HEK293 (cell line): ENCODE results near the gene WDR44.
A peak's percentile ranks its signal among the peaks of the same experiment; 100 is the strongest.
"Not testable (repeated sequence)": the region's sequence is repeated elsewhere in the genome, so short reads cannot be mapped to it uniquely, and the experiment has no call there.

Source experiments
- CTCF ChIA-PET: fragments of 350-600 bp; formaldehyde crosslinking; extraction: SDS; loops from one replicate; lab custom pipeline; 2021; ENCODE audit warnings: antibody characterized with exemption; lab: Yijun Ruan, JAX
- POLR2A ChIA-PET: fragments of 300-600 bp; formaldehyde crosslinking; extraction: SDS; loops from one replicate; lab custom pipeline; 2020; ENCODE audit warnings: antibody characterized with exemption, inconsistent platforms; lab: Yijun Ruan, JAX
- H3K27ac ChIP-seq: fragments of 200-500 bp; sonication (Bioruptor generic); 2 replicates; pipeline ENCODE4 v1.5.1; 2014; ENCODE audit warnings: low read depth, low read length, control low read depth, inconsistent platforms; ENCODE audit errors: extremely low read depth
- H3K36me3 ChIP-seq, 2 experiments: fragments of 200-500 bp in 1 of 2; sonication (Bioruptor generic) in 1 of 2; 1 replicate in 1 of 2; 2 replicates in 1 of 2; pipeline ENCODE4 v1.5.1; 2014 to 2017; ENCODE audit warnings: inconsistent platforms in 2 of 2, low read length in 2 of 2; ENCODE audit not compliant: control insufficient read depth in 2 of 2, insufficient read depth in 1 of 2
- H3K4me1 ChIP-seq: fragments of 200-500 bp; sonication (Bioruptor generic); 2 replicates; pipeline ENCODE4 v1.5.1; 2014; ENCODE audit warnings: mild to moderate bottlenecking, low read length, inconsistent platforms; ENCODE audit not compliant: control insufficient read depth, insufficient read depth
- H3K4me3 ChIP-seq: 2 replicates; pipeline ENCODE4 v1.5.1; 2011; ENCODE audit warnings: low read depth, mild to moderate bottlenecking, control low read depth, low read length, moderate library complexity
- H3K9me3 ChIP-seq: fragments of 200-500 bp; sonication (Bioruptor generic); 2 replicates; pipeline ENCODE4 v1.5.1; 2014; ENCODE audit warnings: low read depth, low read length, inconsistent platforms; ENCODE audit not compliant: control insufficient read depth, insufficient read depth
- EGR2 ChIP-seq: fragments of 450-650 bp; formaldehyde crosslinking; IDR thresholded peaks from 2 replicates; pipeline ENCODE4 v1.5.1; 2016; ENCODE audit warnings: low read depth, missing biosample characterization, missing genetic modification characterization
- GFI1B ChIP-seq: fragments of 450-650 bp; formaldehyde crosslinking; IDR thresholded peaks from 2 replicates; pipeline ENCODE4 v1.5.1; 2016; ENCODE audit warnings: missing biosample characterization, missing genetic modification characterization
- ZNF132 ChIP-seq: fragments of 450-650 bp; formaldehyde crosslinking; IDR thresholded peaks from 2 replicates; pipeline ENCODE4 v1.5.1; 2017; ENCODE audit warnings: missing biosample characterization, missing genetic modification characterization, borderline replicate concordance
- ZNF157 ChIP-seq: fragments of 450-650 bp; formaldehyde crosslinking; IDR thresholded peaks from 2 replicates; pipeline ENCODE4 v1.5.1; 2016; ENCODE audit warnings: missing biosample characterization, missing genetic modification characterization
- ZNF530 ChIP-seq: fragments of 450-650 bp; formaldehyde crosslinking; IDR thresholded peaks from 2 replicates; pipeline ENCODE4 v1.5.1; 2016; ENCODE audit warnings: low read depth, missing biosample characterization, missing genetic modification characterization
- ZNF623 ChIP-seq: fragments of 450-650 bp; formaldehyde crosslinking; IDR thresholded peaks from 2 replicates; pipeline ENCODE4 v1.5.1; 2016; ENCODE audit warnings: missing biosample characterization, missing genetic modification characterization
- ZNF707 ChIP-seq: fragments of 450-650 bp; formaldehyde crosslinking; IDR thresholded peaks from 2 replicates; pipeline ENCODE4 v1.5.1; 2016; ENCODE audit warnings: missing biosample characterization, missing genetic modification characterization
- ZNF843 ChIP-seq: fragments of 450-650 bp; formaldehyde crosslinking; IDR thresholded peaks from 2 replicates; pipeline ENCODE4 v1.5.1; 2016; ENCODE audit warnings: missing biosample characterization, missing genetic modification characterization
- TF ChIP-seq, protein P1 (sequence below): fragments of 450-650 bp; formaldehyde crosslinking; IDR thresholded peaks from 2 replicates; pipeline ENCODE4 v1.5.1; 2017; ENCODE audit warnings: missing biosample characterization, missing genetic modification characterization

WDR44 gene

DNA sequence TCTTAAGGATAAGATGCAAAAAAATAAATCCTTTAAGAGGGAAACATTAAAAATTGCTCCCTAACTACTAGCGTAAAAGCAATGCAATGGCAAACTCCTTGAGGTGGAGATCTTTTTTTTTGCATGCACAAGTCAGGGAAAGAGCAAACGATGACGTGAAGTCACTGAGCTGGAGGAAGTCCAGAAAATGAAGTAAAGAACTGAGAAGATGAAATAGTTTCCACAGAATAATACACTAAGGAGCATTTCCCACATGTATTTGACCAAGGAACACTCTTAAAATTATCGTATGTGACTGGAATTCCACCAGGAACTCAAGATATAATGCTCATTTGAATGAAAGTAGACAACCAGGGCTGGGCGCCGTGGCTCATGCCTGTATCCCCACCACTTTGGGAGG is 128.7 kb downstream of the WDR44 start (continued):
- no peak for TF ChIP-seq ZNF157 (tag by site-specific recombination)

- Histone ChIP-seq H3K4me3 (no peak overlapping the region), H3K36me3 (no peaks in the 10 kb centered on the region), H3K9me3 (no peaks in the 10 kb centered on the region), H3K27ac (no peak overlapping the region), H3K4me1 (no peaks in the 10 kb centered on the region)
- POLR2A ChIA-PET, result no interaction called here
- CTCF ChIA-PET, result interaction anchor here (0.6 to 1.2 kb wide), 2 partner anchors 18 to 126 kb away, joined by 3 read pairs; no protein-coding TSS in a partner anchor
- TF ChIP-seq EGR2 (tag by site-specific recombination) (no peak), ZNF623 (tag by site-specific recombination) (peak; percentile 12; the same call in 1 of the 2 replicates), GFI1B (tag by site-specific recombination) (no peak)
These were observed 130.0 kb downstream of the WDR44 start for GRCh38 chrX:118475903-118476302.

DNA sequence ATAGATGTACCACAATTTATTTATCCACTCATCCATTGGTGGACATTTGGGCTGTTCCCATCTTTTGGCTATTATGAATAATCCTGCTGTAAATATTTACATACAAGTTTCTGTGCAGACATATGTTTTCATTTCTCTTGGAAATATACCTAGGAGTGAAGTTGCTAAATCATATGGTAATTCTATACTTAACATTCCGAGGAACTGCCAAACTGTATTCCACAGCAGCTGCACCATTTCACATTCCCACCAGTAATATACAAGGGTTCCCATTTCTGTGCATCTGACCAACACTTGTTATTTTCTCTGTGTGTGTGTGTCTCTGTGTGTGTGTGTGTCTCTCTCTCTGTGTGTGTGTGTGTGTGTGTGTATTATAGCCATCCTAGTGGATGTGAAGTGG is 134.3 kb downstream of the WDR44 start:
- Histone ChIP-seq H3K4me3 (no peak overlapping the region), H3K36me3 (no peaks in the 10 kb centered on the region), H3K27ac (no peak overlapping the region), H3K9me3 (no peaks in the 10 kb centered on the region), H3K4me1 (no peaks in the 10 kb centered on the region; the same call in 1 of the 2 replicates)
- ChIA-PET POLR2A (interaction anchor here (0.7 kb wide), 1 partner anchor 13 kb away, joined by 8 read pairs; no protein-coding TSS in a partner anchor), CTCF (no interaction called here)
- no peak for TF ChIP-seq ZNF530
- TF ChIP-seq, protein P1, sequence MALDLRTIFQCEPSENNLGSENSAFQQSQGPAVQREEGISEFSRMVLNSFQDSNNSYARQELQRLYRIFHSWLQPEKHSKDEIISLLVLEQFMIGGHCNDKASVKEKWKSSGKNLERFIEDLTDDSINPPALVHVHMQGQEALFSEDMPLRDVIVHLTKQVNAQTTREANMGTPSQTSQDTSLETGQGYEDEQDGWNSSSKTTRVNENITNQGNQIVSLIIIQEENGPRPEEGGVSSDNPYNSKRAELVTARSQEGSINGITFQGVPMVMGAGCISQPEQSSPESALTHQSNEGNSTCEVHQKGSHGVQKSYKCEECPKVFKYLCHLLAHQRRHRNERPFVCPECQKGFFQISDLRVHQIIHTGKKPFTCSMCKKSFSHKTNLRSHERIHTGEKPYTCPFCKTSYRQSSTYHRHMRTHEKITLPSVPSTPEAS, result peak; percentile 78
- no peak for TF ChIP-seq ZNF623 (tag by site-specific recombination)
- no peak for TF ChIP-seq ZNF707 (tag by site-specific recombination)

DNA sequence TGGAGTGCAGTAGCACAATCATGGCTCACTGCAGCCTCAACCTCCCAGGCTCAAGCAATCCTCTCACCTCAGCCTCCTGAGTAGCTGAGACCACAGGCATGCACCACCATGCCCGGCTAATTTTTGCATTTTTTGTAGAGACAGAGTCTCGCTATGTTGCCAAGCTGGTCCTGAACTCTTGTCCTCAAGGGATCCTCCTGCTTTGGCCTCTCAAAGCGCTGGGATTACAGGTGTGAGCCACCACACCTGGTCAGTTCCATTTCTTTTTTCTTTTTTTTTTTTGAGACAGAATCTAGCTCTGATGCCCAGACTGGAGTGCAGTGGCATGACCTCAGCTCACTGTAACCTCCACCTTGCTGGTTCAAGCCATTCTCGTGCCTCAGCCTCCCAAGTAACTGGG is 136.5 kb downstream of the WDR44 start:
- H3K36me3 ChIP-seq, H3K4me3 ChIP-seq, H3K27ac ChIP-seq, POLR2A ChIA-PET, H3K4me1 ChIP-seq, H3K9me3 ChIP-seq: not testable (repeated sequence)
- CTCF ChIA-PET, result interaction anchor here (0.6 kb wide), 1 partner anchor 8 kb away, joined by 4 read pairs; no protein-coding TSS in a partner anchor

- Histone ChIP-seq H3K4me3 (no peak overlapping the region), H3K9me3 (no peaks in the 10 kb centered on the region), H3K4me1 (no peaks in the 10 kb centered on the region; the same call in 1 of the 2 replicates), H3K27ac (no peak overlapping the region)
- POLR2A ChIA-PET, result interaction anchor here (0.6 to 0.8 kb wide), 2 partner anchors 18 to 118 kb away, joined by 3 to 4 read pairs; no protein-coding TSS in a partner anchor
- TF ChIP-seq ZNF843 (tag by site-specific recombination) (no peak), ZNF132 (no peak)
- TF ChIP-seq, all 188 proteins: peak for 0
- CTCF ChIA-PET, result interaction anchor here (0.6 kb wide), 1 partner anchor 117 kb away, joined by 3 read pairs; no protein-coding TSS in a partner anchor
- no peaks in the 10 kb centered on the region for H3K36me3 ChIP-seq
These were observed 138.5 kb downstream of the WDR44 start for GRCh38 chrX:118484216-118484903.

DNA sequence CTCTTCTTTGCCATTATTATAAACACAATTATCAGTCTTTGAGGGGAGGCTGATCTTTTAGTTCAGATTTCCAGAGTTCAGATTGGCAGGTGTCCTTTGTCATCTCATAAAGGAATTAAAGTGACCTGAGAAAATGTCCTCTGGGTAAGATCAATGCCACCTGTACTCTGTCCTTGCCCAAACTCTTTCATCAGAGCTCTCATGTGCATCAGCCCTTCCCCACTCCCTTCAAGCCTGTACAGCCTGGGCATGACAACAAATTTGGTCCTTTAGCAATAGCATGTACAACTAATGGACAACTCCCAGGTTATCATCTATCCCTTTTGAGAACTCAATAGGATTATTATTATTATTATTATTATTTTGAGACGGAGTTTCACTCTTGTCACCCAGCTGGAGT is 140.8 kb downstream of the WDR44 start:
- H3K27ac ChIP-seq, H3K9me3 ChIP-seq, CTCF ChIA-PET, POLR2A ChIA-PET, H3K4me1 ChIP-seq, H3K36me3 ChIP-seq, H3K4me3 ChIP-seq: not testable (repeated sequence)
